ENCODE results near the gene NCKAP5. TPM values are rescaled to one million over a fixed set of nuclear protein-coding genes. Genes with fewer than 3 reads are reported as not detected.

NCKAP5 gene
- total and polyA plus RNA-seq, 7 experiments from 2014 or later, result 0.12 TPM; not detected in 6

GRCh38 chr2:133411101-133411500 is 157.2 kb downstream of the NCKAP5 start:
- Mint-ChIP-seq H3K4me3 (no peak overlapping the region), H3K9me3 (peaks cover 0 to 9% (median 0%) of the 10 kb centered on the region in 11 donors), H3K27me3 (peaks cover 0 to 5% (median 0%) of the 10 kb centered on the region in 5 donors), H3K4me1 (no peaks in the 10 kb centered on the region), H3K27ac (no peak overlapping the region), H3K36me3 (no peaks in the 10 kb centered on the region)
- DNase-seq (no peak), ATAC-seq (no peak)
- Histone ChIP-seq H3K9me3 (ENCODE audit: control insufficient read depth in 2 of 3, low read length in 3 of 3) (no peaks in the 10 kb centered on the region), H3K4me1 (ENCODE audit: control insufficient read depth in 2 of 2, insufficient read depth in 2 of 2, low read length in 2 of 2) (no peaks in the 10 kb centered on the region), H3K4me3 (ENCODE audit: low read length) (no peak overlapping the region), H3K27me3 (ENCODE audit: control insufficient read depth in 2 of 2, insufficient read depth in 2 of 2, low read length in 2 of 2) (no peaks in the 10 kb centered on the region), H3K27ac (ENCODE audit: low read depth, low read length) (no peak overlapping the region), H3K36me3 (ENCODE audit: control insufficient read depth in 2 of 3, insufficient read depth in 3 of 3, low read length in 3 of 3) (no peaks in the 10 kb centered on the region)
- ChIA-PET POLR2A (no interaction called here), CTCF (no interaction called here)
- intact Hi-C loops (cut with micrococcal nuclease), result no loop called here

GRCh38 chr2:133409581-133410285 is 158.5 kb downstream of the NCKAP5 start:
- no peaks in the 10 kb centered on the region for H3K4me1 Mint-ChIP-seq

GRCh38 chr2:133408671-133409070 is 159.6 kb downstream of the NCKAP5 start:
- H3K36me3 ChIP-seq (ENCODE audit: control insufficient read depth in 2 of 3, insufficient read depth in 3 of 3, low read length in 3 of 3), result no peaks in the 10 kb centered on the region

More at GRCh38 chr2:133409581-133410285, 158.5 kb downstream of the NCKAP5 start:
- Histone ChIP-seq H3K4me3 (ENCODE audit: low read length) (no peak overlapping the region), H3K27me3 (ENCODE audit: control insufficient read depth in 2 of 2, insufficient read depth in 2 of 2, low read length in 2 of 2) (no peaks in the 10 kb centered on the region), H3K4me1 (ENCODE audit: control insufficient read depth in 2 of 2, insufficient read depth in 2 of 2, low read length in 2 of 2) (no peaks in the 10 kb centered on the region), H3K9me3 (ENCODE audit: control insufficient read depth in 2 of 3, low read length in 3 of 3) (no peaks in the 10 kb centered on the region), H3K36me3 (ENCODE audit: control insufficient read depth in 2 of 3, insufficient read depth in 3 of 3, low read length in 3 of 3) (no peaks in the 10 kb centered on the region), H3K27ac (ENCODE audit: low read depth, low read length) (no peak overlapping the region)
- peaks cover 0 to 5% (median 0%) of the 10 kb centered on the region in 5 donors for H3K27me3 Mint-ChIP-seq
- POLR2A ChIA-PET, result no interaction called here
- no peak for DNase-seq
- H3K4me3 Mint-ChIP-seq, result no peak overlapping the region
- no peaks in the 10 kb centered on the region for H3K36me3 Mint-ChIP-seq
- no peak for ATAC-seq
- peaks cover 0 to 12% (median 0%) of the 10 kb centered on the region in 11 donors for H3K9me3 Mint-ChIP-seq
- no peak overlapping the region for H3K27ac Mint-ChIP-seq
- intact Hi-C loops (cut with micrococcal nuclease), result no loop called here
- CTCF ChIA-PET, result no interaction called here

GRCh38 chr2:133407341-133407740 is 160.9 kb downstream of the NCKAP5 start:
- Histone ChIP-seq H3K4me1 (ENCODE audit: control insufficient read depth in 2 of 2, insufficient read depth in 2 of 2, low read length in 2 of 2) (no peaks in the 10 kb centered on the region), H3K4me3 (ENCODE audit: low read length) (no peak overlapping the region), H3K9me3 (ENCODE audit: control insufficient read depth in 2 of 3, low read length in 3 of 3) (no peaks in the 10 kb centered on the region), H3K27me3 (ENCODE audit: control insufficient read depth in 2 of 2, insufficient read depth in 2 of 2, low read length in 2 of 2) (no peaks in the 10 kb centered on the region), H3K36me3 (ENCODE audit: control insufficient read depth in 2 of 3, insufficient read depth in 3 of 3, low read length in 3 of 3) (no peaks in the 10 kb centered on the region), H3K27ac (ENCODE audit: low read depth, low read length) (no peak overlapping the region)
- ATAC-seq (no peak), DNase-seq (no peak)
- ChIA-PET POLR2A (no interaction called here), CTCF (no interaction called here)
- no peaks in the 10 kb centered on the region for H3K36me3 Mint-ChIP-seq
- intact Hi-C loops (cut with micrococcal nuclease), result no loop called here
- H3K27me3 Mint-ChIP-seq, result peaks cover 0 to 5% (median 0%) of the 10 kb centered on the region in 5 donors
- no peak overlapping the region for H3K4me3 Mint-ChIP-seq
- no peaks in the 10 kb centered on the region for H3K4me1 Mint-ChIP-seq
- H3K9me3 Mint-ChIP-seq, result peaks cover 0 to 14% (median 1%) of the 10 kb centered on the region in 11 donors
- H3K27ac Mint-ChIP-seq, result no peak overlapping the region

More at GRCh38 chr2:133408671-133409070, 159.6 kb downstream of the NCKAP5 start:
- no peaks in the 10 kb centered on the region for H3K4me1 ChIP-seq (ENCODE audit: control insufficient read depth in 2 of 2, insufficient read depth in 2 of 2, low read length in 2 of 2)
- intact Hi-C loops (cut with micrococcal nuclease), result no loop called here
- no peak overlapping the region for H3K27ac ChIP-seq (ENCODE audit: low read depth, low read length)
- no peak overlapping the region for H3K4me3 Mint-ChIP-seq
- H3K4me1 Mint-ChIP-seq, result no peaks in the 10 kb centered on the region
- no peak overlapping the region for H3K4me3 ChIP-seq (ENCODE audit: low read length)
- H3K27me3 Mint-ChIP-seq, result peaks cover 0 to 5% (median 0%) of the 10 kb centered on the region in 5 donors
- peaks cover 0 to 14% (median 0%) of the 10 kb centered on the region in 11 donors for H3K9me3 Mint-ChIP-seq
- H3K9me3 ChIP-seq (ENCODE audit: control insufficient read depth in 2 of 3, low read length in 3 of 3), result no peaks in the 10 kb centered on the region
- ATAC-seq (no peak), DNase-seq (no peak)
- no peaks in the 10 kb centered on the region for H3K27me3 ChIP-seq (ENCODE audit: control insufficient read depth in 2 of 2, insufficient read depth in 2 of 2, low read length in 2 of 2)
- ChIA-PET CTCF (no interaction called here), POLR2A (no interaction called here)
- no peaks in the 10 kb centered on the region for H3K36me3 Mint-ChIP-seq
- no peak overlapping the region for H3K27ac Mint-ChIP-seq

- Mint-ChIP-seq H3K27me3 (no peaks in the 10 kb centered on the region), H3K36me3 (no peaks in the 10 kb centered on the region), H3K27ac (no peak overlapping the region), H3K4me1 (no peaks in the 10 kb centered on the region), H3K9me3 (peaks cover 0 to 10% (median 2%) of the 10 kb centered on the region in 11 donors), H3K4me3 (no peak overlapping the region)
- DNase-seq (no peak), ATAC-seq (no peak)
- Histone ChIP-seq H3K27me3 (ENCODE audit: control insufficient read depth in 2 of 2, insufficient read depth in 2 of 2, low read length in 2 of 2) (no peaks in the 10 kb centered on the region), H3K4me1 (ENCODE audit: control insufficient read depth in 2 of 2, insufficient read depth in 2 of 2, low read length in 2 of 2) (no peaks in the 10 kb centered on the region), H3K36me3 (ENCODE audit: control insufficient read depth in 2 of 3, insufficient read depth in 3 of 3, low read length in 3 of 3) (no peaks in the 10 kb centered on the region), H3K27ac (ENCODE audit: low read depth, low read length) (no peak overlapping the region), H3K4me3 (ENCODE audit: low read length) (no peak overlapping the region), H3K9me3 (ENCODE audit: control insufficient read depth in 2 of 3, low read length in 3 of 3) (no peaks in the 10 kb centered on the region)
- intact Hi-C loops (cut with micrococcal nuclease), result no loop called here
- POLR2A ChIA-PET, result no interaction called here
- CTCF ChIA-PET, result no interaction called here
These were observed 163.0 kb downstream of the NCKAP5 start for GRCh38 chr2:133405252-133405651.

GRCh38 chr2:133400411-133400810 is 167.9 kb downstream of the NCKAP5 start:
- no peak for DNase-seq
- Mint-ChIP-seq H3K36me3 (no peaks in the 10 kb centered on the region), H3K27ac (no peak overlapping the region), H3K4me1 (no peaks in the 10 kb centered on the region), H3K4me3 (no peak overlapping the region), H3K27me3 (no peaks in the 10 kb centered on the region), H3K9me3 (peaks cover 0 to 8% (median 3%) of the 10 kb centered on the region in 11 donors)
- intact Hi-C loops (cut with micrococcal nuclease), result no loop called here
- Histone ChIP-seq H3K27me3 (ENCODE audit: control insufficient read depth in 2 of 2, insufficient read depth in 2 of 2, low read length in 2 of 2) (no peaks in the 10 kb centered on the region), H3K36me3 (ENCODE audit: control insufficient read depth in 2 of 3, insufficient read depth in 3 of 3, low read length in 3 of 3) (no peaks in the 10 kb centered on the region), H3K4me3 (ENCODE audit: low read length) (no peak overlapping the region), H3K27ac (ENCODE audit: low read depth, low read length) (no peak overlapping the region), H3K9me3 (ENCODE audit: control insufficient read depth in 2 of 3, low read length in 3 of 3) (no peaks in the 10 kb centered on the region), H3K4me1 (ENCODE audit: control insufficient read depth in 2 of 2, insufficient read depth in 2 of 2, low read length in 2 of 2) (no peaks in the 10 kb centered on the region)
- POLR2A ChIA-PET, result no interaction called here
- CTCF ChIA-PET, result no interaction called here
- no peak for ATAC-seq

- Histone ChIP-seq H3K9me3 (ENCODE audit: control insufficient read depth in 2 of 3, low read length in 3 of 3) (no peaks in the 10 kb centered on the region), H3K27ac (ENCODE audit: low read depth, low read length) (no peak overlapping the region), H3K27me3 (ENCODE audit: control insufficient read depth in 2 of 2, insufficient read depth in 2 of 2, low read length in 2 of 2) (no peaks in the 10 kb centered on the region), H3K4me1 (ENCODE audit: control insufficient read depth in 2 of 2, insufficient read depth in 2 of 2, low read length in 2 of 2) (no peaks in the 10 kb centered on the region), H3K36me3 (ENCODE audit: control insufficient read depth in 2 of 3, insufficient read depth in 3 of 3, low read length in 3 of 3) (no peaks in the 10 kb centered on the region), H3K4me3 (ENCODE audit: low read length) (no peak overlapping the region)
- H3K9me3 Mint-ChIP-seq, result peaks cover 1 to 23% (median 10%) of the 10 kb centered on the region in 11 donors
- H3K4me3 Mint-ChIP-seq, result no peak overlapping the region
- ChIA-PET POLR2A (no interaction called here), CTCF (no interaction called here)
- no peak for DNase-seq
- no peak for ATAC-seq
- H3K27me3 Mint-ChIP-seq, result peaks cover 0 to 4% (median 0%) of the 10 kb centered on the region in 5 donors
- no peak overlapping the region for H3K27ac Mint-ChIP-seq
- H3K36me3 Mint-ChIP-seq, result peaks cover 0 to 3% (median 0%) of the 10 kb centered on the region in 5 donors
- intact Hi-C loops (cut with micrococcal nuclease), result no loop called here
- no peaks in the 10 kb centered on the region for H3K4me1 Mint-ChIP-seq
These were observed 174.4 kb downstream of the NCKAP5 start for GRCh38 chr2:133393895-133394294.

All from naive thymus-derived CD4-positive, alpha-beta T cell (primary cell).